HG03521 (cell line): ENCODE measurements around the gene FUT8.
"Not testable (repeated sequence)": the region's sequence is repeated elsewhere in the genome, so short reads cannot be mapped to it uniquely, and the experiment has no call there.

Source experiments
- ATAC-seq: cut with Tn5 transposase; IDR thresholded peaks from one replicate; pipeline ENCODE4 v1.9.1; 2021; ENCODE audit warnings: mild to moderate bottlenecking, moderate library complexity; ENCODE audit not compliant: unreplicated experiment

FUT8 gene

DNA sequence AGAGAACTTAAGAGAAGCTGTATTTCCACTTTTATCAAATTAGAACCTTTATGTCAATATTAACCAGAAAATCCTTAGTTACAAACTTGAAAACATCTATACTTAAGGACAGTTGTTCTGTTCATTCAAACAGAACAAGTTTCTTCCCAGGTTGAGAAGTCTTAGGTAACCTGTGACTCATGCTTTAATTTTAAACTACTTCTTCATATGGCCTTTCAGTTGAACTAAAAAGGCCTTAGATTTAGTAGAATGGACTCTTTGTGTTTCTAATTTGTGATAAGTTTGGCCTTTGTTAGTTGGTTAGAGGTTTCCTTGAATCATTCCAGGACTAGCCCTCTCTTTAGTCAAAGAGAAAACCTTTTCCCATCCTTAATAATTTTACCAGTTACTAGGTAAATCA is 274.2 kb downstream of the FUT8 start:
- no peak for ATAC-seq

DNA sequence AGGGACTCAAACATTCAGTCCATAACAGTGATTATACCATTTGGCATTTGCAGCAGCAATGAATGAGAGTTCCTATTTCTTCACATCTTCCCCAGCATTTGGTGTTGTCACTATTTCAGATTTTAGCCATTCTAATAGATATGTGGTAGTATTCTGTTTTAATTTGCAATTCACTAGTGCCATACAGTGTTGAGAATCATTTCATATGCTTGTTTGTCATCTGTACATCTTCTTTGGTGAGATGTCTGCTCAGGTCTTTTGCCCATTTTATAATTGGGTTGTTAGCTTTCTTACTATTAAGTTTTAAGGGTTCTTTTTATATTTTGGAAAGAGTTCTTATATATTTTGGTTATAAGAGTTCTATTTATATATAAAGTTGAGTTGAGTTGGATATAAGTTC is 276.5 kb downstream of the FUT8 start:
- no peak for ATAC-seq

DNA sequence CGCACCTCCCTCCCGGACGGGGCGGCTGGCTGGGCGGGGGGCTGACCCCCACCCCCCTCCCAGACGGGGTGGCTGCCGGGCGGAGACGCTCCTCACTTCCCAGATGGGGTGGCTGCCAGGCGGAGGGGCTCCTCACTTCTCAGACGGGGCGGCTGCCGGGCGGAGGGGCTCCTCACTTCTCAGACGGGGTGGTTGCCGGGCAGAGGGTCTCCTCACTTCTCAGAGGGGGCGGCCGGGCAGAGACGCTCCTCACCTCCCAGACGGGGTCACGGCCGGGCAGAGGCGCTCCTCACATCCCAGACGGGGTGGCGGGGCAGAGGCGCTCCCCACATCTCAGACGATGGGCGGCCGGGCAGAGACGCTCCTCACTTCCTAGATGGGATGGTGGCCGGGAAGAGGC is 280.0 kb downstream of the FUT8 start:
- not testable (repeated sequence) for ATAC-seq

DNA sequence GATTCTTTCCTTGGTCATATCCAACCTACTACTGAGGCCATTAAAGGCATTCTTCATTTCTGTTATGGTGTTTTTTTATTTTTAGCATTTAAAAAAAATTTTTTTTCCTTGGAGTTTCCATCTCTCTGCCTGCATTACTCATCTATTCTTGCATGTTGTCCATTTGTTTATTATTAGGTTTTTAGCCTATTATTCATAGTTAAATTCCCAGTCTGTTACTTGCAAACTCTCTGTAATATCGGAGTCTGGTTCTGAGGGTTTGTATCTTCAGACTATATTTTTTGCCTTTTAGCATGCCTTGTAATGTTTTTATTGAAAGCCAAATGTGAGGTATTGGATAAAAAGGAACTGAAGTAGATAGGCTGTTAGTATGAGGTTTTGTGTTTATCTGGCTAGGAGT is 284.3 kb downstream of the FUT8 start:
- no peak for ATAC-seq

DNA sequence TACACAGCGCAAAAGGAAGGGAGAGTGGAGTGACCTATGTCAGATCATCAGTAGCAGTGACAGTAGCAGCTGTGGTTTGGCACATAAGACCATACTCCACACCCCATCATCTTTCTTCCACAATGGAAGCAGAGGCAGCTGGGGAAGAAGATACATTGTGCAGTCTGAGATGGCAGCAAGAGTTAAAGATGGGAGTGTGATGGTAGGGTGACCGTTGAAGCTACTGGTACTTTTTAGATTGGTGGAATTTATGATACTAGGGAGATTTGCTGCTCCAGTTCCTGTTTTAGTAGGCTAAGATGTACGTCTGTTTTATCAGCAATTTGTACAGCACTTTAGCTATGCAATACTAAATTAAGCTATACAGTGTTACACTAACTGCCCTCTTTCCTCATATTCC is 291.0 kb downstream of the FUT8 start:
- ATAC-seq, result no peak

DNA sequence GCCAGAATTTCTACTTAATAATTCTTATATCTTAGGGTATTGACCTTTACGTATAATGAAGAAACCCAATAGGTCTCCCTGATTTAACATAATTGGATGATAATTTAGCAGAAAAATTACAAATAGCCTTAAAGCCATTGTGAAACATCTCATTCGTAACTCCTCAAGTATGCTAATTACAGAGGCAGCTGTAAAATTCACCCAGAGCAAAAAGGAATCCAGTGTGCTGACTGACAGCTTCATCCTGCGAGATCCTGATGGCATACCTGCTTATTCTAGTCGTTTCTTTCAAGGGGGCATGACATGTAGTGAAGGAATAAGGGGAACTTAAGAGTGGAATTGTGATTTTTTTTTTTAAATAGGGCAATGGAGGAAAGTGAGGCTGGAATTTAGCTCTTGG is 291.5 kb downstream of the FUT8 start:
- no peak for ATAC-seq

DNA sequence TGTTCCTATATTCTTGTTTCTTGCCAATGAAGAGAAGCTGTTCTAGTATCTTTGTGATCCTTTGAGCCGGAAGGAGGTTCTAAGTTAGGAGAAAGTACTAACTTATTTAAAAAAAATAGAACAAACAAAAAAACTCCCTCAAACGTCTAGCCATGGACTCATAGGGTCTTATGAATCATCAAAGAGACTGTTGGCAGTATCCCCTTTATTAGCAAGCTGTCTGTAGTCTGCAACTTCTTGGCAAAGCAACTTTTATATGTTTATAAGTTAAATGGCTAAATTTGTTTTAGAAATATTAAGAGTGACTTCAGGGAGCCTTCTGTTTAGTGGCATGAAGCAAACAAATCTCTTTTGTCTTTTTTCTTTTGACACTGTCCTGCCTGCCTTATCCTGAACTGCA is 291.9 kb downstream of the FUT8 start:
- ATAC-seq, result no peak

DNA sequence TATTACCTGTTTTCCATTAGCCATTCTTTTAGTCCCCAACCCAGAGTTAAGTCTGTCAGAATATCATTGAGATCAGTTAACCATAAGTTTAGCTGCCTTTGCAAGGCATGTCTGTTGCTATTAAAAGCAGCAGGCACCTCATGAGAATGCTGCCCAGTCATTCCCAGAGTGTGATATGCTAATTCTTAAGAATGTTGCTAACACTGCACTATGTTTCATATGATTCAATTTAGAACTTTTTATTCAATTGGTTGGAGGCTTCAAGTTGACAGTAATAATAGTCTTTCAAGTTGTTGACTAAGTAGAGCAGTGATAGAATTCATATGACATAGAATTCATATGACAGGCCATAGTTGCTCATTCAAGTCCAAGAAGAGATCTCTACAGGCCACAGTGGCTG is 292.3 kb downstream of the FUT8 start:
- no peak for ATAC-seq

DNA sequence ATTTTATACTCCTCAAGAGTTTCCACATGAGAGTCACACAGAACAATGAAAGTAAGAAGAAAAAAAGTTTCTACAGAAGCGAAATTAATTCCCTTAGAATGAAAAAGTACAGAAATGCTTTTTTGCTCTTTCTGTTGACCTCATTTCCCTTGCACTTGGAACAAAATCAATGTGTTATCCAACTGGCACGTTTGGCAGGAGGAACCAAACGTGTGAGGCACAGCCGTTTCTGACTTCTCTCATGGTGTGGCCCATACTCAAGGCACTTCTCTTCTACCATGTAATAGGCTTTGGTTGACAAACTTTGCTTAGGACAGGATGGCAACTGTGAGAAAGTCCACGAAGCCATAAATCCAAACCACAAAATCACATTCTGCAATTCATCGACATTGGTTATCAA is 297.0 kb downstream of the FUT8 start:
- no peak for ATAC-seq

DNA sequence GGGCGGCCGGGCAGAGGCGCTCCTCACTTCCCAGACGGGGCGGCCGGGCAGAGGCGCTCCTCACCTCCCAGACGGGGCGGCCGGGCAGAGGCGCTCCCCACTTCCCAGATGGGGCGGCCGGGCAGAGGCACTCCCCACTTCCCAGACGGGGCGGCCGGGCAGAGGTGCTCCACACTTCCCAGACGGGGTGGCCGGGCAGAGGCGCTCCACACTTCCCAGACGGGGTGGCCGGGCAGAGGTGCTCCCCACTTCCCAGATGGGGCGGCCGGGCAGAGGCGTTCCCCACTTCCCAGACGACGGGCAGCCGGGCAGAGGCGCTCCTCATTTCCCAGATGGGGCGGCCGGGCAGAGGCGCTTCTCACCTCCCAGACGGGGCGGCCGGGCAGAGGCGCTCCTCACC is 304.3 kb downstream of the FUT8 start:
- ATAC-seq, result not testable (repeated sequence)

DNA sequence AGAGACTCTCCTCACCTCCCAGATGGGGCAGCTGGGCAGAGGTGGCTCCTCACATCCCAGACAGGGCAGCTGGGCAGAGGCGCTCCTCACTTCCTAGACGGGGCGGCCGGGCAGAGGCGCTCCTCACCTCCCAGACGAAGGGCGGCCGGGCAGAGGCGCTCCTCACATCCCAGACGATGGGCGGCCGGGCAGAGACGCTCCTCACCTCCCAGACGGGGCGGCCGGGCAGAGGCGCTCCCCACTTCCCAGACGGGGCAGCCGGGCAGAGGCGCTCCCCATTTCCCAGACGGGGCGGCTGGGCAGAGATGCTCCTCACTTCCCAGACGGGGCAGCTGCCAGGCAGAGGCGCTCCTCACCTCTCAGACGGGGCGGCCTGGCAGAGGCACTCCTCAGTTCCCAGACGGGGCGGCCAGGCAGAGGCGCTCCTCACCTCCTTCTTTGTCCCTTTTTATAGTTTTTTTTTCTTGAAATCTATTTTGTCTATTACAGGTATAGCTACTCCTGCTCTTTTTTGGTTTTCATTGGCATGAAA is 304.9 kb downstream of the FUT8 start:
- ATAC-seq, result not testable (repeated sequence)

DNA sequence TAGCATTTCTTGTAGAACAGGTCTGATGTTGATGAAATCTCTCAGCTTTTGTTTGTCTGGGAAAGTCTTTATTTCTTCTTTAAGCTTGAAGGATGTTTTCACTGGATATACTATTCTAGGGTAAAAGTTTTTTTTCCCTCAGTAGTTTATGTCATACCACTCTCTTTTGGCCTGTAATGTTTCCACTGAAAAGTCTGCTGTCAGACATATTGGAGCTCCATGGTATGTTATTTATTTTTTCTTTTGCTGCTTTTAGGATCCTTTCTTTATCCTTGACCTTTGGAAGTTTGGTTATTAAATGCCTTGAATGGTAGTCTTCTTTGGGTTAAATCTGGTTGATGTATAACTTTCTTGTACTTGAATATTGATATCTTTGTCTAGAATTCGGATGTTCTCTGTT is 306.1 kb downstream of the FUT8 start:
- no peak for ATAC-seq

DNA sequence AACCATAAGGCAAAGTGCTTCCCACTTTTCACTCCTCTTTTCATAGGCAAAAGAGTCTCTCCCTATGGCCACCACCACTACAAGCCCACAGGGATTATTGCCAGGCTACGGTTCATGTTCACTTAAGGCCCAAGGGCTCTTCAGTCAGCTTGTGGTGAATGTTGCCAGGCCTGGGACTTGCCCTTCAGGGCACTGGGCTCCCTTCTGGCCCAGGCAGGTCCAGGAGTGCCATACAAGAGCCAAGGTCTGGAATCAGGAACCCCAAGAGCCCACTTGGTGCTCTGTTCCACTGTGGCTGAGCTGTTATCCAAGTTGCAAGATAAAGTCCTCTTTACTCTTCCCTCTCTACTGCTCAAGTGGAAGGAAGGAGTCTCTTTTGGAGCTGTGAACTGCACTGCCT is 307.6 kb downstream of the FUT8 start:
- no peak for ATAC-seq

DNA sequence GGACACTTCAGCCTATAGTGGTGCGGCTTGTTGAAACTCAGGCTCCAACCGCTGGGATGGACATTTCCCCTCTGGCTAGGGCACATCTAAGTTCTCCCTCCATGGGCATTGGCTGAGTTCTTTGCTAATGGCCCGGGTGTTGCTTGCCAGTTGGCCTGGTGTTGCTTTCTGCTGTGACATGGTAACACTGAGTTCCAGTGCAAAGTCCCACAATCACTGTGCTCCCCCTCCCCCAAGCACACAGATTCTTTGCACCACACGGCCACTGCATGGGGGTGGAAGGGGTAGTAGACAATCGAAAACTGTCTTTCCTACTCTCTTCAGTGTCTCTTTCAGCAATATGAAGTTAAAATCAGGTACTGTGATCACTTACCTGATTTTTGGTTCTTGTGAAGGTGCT is 308.2 kb downstream of the FUT8 start:
- no peak for ATAC-seq

DNA sequence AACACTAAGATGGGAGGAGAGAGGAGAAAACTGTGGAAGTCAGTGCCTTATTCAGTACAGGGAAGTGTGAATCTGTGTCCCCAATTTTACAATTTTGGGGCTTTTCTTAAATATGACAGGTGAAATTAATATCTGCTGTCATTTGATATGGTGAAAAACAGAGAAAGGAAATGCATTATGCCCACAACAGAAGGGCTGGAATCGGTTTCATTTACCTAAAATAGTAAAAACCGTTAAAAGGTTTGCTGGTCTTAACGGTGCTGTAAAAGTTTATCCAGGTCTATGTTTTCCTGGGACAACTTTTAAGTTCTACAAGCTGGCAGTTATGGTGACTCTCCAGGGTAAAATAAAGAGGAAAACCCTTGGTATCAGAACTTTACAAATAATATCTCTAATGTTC is 310.8 kb downstream of the FUT8 start:
- no peak for ATAC-seq

DNA sequence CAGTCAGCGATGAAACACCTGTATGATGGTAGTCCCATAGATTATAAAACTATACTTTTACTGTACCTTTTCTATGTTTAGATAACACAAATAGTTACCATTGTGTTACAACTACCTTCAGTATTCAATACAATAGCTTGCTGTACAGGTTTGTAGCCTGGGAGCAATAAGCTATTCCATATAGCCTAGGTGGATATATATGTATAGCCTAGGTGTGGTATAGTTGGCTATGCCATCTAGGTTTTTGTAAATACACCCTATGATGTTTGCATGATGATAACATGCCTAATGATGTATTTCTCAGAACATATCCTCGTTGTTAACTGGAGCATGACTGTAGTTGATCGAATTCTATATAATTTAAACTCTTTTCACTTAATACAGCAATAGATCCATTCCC is 316.1 kb downstream of the FUT8 start:
- ATAC-seq, result no peak

DNA sequence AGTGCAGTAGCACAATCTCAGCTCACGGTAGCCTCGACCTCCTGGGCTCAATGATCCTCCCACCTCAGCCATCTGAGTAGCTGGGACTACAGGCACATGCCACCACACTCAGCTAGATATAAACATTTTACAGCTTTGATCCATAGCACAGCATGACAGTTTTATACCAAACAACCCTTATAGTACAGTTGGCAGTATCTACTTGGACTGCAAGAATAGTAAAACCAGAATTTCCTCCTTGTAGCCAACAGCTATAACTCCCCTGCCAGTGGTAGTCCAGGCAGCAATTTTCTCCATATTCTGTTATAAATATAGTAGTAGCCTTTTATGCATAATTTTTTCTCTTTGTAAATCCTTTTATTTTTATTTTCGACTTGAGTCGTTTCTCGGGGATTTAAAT is 317.0 kb downstream of the FUT8 start:
- ATAC-seq, result no peak

DNA sequence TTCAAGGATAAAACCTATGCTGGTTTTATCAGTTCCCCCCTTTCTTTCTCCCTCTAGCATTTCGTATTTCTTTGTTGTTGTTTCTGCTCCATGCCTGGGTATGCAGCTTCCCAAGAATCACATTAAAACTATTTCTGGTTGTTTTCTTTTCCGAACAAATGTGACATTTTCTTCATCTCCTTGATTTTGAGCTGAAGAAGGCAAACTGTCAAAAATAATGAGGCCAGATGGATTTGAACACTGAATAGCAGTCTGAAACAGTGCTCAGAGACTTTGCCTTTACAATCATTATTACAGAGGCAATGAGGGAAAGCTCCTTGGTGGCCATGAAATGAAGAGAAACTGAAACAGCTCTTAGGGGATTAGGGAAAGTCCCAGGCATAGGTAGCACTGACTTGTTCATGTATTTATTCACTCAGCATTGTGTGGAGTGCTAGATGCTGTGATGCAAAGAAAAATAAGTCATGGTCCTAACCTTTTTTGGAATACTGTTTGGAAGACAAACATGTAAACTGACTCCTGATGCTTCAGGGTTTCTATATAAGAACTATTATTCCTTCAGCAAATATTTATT is 319.5 kb downstream of the FUT8 start:
- ATAC-seq, result peak; percentile 95

DNA sequence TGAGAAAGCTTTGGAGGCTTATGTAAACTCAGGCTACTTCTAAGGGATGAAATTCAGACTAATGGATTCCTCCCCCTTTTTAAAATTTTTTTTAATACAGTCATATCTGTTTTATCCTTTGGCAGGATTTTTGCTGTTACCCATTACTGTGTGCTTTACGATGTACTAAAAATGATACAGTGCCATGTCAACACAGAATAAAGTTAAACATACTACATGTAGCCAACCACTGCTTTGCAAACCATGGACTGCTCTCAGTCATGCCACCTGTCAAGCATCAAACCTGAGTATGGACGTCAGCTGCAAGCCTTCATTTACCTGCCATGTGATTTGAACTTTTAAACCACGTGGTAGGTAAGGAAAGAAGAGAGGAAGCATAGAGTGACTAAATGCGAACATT is 325.8 kb downstream of the FUT8 start:
- ATAC-seq, result no peak

DNA sequence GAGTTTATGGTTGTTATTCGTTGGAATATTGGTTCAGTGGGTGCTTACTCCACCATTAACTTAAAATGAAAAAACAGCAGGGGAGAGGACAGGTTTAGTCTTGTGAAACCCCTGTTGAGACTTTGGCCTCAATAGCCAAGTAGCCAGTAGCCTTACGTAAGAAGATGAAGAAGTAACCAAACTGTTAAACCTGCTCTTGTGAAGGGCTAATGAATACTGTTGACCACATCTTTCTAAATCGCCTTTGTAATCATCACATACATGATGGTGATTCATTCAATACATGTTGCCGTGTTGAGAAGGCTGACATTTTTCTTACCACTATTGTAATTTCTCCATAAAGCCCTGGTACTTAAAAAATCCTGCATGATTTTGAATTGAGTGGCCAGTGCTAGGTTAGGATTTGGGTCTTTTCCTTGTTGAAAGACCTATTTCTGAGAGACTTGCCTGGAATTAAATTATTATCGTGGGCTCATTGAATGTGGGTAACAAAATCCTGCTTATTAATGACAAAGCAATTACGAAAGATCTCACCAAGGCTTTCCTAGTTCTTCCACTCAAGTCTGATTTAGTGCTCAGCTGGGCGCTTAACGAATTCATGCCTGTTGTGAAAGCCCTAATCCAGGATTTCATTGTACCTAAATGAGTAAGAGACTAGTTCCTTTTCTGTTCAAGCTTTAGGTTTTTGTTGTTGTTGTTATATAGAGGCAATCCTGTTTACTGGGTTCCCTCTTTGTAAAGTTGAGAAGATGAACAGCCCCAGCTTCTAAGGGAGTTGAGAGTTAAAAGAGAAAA is 333.1 kb downstream of the FUT8 start:
- no peak for ATAC-seq

DNA sequence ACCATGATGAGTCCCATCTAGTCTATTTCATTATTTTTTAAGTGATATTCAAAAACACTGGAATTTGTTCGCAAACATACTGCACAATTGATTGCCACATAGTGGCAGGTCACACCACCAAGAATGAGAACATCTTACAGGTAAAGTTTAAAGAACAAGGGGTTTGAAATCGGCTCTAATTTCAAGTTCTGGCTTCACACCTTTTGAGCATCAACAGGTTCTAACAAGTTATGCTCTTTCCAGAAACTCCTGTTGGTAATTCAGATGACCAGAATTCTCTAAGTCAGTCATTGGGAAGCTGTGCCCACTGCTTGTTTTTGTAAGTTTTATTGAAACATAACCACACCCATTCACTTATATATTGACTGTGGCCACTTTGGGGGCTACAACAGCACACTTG is 336.3 kb downstream of the FUT8 start:
- ATAC-seq, result no peak

DNA sequence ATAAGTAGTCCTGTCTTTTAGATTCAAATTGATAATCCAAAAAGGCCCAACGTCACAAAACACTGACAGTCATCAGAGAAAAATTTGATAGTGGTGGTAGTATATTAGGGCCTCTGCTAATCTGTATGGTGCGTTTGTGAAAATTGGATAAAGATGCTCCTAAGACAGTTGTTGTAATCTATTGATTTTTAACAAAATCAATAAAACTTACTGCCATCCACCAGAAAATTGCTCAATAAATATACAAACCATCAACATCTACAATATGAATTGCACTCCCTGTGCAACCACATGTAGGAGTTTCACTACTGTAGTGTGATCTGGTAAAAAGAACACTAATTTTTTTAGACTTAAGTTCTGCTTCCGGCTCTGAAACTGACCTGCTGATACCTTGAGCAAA is 336.8 kb downstream of the FUT8 start:
- ATAC-seq, result no peak

DNA sequence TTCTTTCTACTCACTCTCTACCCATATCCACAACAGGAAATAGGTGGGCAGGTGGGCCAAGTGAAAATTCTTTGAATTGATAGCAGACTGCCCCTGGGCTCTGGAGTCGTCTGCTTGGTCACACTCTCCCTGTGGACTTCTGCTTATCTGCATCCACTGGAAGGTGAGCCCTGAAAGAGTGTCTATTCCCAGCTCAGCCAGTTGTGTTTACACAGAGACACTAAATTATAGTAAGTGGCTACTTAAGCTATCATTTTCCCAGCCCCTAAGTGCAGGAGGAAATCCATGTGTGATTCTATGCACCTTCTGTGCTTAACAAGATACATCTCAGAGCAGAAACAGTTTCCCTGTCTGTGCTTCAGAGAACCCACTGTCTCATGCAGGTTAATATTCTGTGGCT is 338.4 kb downstream of the FUT8 start:
- no peak for ATAC-seq
